22Rv1 (cell line): ENCODE measurements around the gene NUP107.

Experiments used
- CTCF ChIP-seq: fragments of 450-650 bp; IDR thresholded peaks from 2 replicates; pipeline ENCODE4 v1.5.1; 2017; ENCODE audit warnings: mild to moderate bottlenecking
- ZFX ChIP-seq: fragments of 450-650 bp; IDR thresholded peaks from 2 replicates; pipeline ENCODE4 v1.6.1; 2017; ENCODE audit warnings: antibody characterized with exemption, borderline replicate concordance

GRCh38 chr12:68793436-68793835 is 106.7 kb downstream of the NUP107 start:
- TF ChIP-seq CTCF, result no peak
- no peak for TF ChIP-seq ZFX
